GM10248 (cell line): ENCODE results near the gene IQSEC1.

Source experiments
- CTCF ChIA-PET: fragments of 300-600 bp; sonication (Branson Sonifier 250); formaldehyde crosslinking; extraction: SDS; loops from one replicate; lab custom pipeline; 2021; ENCODE audit warnings: antibody characterized with exemption; lab: Yijun Ruan, JAX
- POLR2A ChIA-PET: fragments of 350-650 bp; sonication (Branson Sonifier 250); formaldehyde crosslinking; extraction: SDS; loops from one replicate; lab custom pipeline; 2020; ENCODE audit warnings: antibody characterized with exemption; lab: Yijun Ruan, JAX
- DNase-seq: peaks from one replicate; pipeline ENCODE4 v3.0.0; 2012; ENCODE audit errors: extremely low spot score
- TF ChIP-seq, protein P1 (sequence below): IDR thresholded peaks from 2 replicates; pipeline ENCODE4 v1.5.1; 2012; ENCODE audit warnings: mild to moderate bottlenecking, low read depth; ENCODE audit errors: extremely low read depth, missing control alignments, control extremely low read depth

Gene IQSEC1

GRCh38 chr3:13068269-13069010 lies 4.8 kb downstream of the IQSEC1 start:
- POLR2A ChIA-PET, result interaction anchor here (1.0 kb wide), 1 partner anchor 48 kb away, joined by 3 read pairs; no protein-coding TSS in a partner anchor
- TF ChIP-seq, protein P1, sequence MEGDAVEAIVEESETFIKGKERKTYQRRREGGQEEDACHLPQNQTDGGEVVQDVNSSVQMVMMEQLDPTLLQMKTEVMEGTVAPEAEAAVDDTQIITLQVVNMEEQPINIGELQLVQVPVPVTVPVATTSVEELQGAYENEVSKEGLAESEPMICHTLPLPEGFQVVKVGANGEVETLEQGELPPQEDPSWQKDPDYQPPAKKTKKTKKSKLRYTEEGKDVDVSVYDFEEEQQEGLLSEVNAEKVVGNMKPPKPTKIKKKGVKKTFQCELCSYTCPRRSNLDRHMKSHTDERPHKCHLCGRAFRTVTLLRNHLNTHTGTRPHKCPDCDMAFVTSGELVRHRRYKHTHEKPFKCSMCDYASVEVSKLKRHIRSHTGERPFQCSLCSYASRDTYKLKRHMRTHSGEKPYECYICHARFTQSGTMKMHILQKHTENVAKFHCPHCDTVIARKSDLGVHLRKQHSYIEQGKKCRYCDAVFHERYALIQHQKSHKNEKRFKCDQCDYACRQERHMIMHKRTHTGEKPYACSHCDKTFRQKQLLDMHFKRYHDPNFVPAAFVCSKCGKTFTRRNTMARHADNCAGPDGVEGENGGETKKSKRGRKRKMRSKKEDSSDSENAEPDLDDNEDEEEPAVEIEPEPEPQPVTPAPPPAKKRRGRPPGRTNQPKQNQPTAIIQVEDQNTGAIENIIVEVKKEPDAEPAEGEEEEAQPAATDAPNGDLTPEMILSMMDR, result peak; percentile 12
- DNase-seq, result no peak

GRCh38 chr3:13067778-13068177 lies 5.5 kb downstream of the IQSEC1 start:
- TF ChIP-seq, protein P1, result no peak
- no peak for DNase-seq
- CTCF ChIA-PET, result interaction anchor here (1.5 kb wide), 1 partner anchor 22 kb away, joined by 3 read pairs; no protein-coding TSS in a partner anchor
- POLR2A ChIA-PET, result no interaction called here

More at GRCh38 chr3:13068269-13069010, 4.8 kb downstream of the IQSEC1 start:
- CTCF ChIA-PET, result interaction anchor here (1.5 kb wide), 1 partner anchor 22 kb away, joined by 3 read pairs; no protein-coding TSS in a partner anchor

DNA sequence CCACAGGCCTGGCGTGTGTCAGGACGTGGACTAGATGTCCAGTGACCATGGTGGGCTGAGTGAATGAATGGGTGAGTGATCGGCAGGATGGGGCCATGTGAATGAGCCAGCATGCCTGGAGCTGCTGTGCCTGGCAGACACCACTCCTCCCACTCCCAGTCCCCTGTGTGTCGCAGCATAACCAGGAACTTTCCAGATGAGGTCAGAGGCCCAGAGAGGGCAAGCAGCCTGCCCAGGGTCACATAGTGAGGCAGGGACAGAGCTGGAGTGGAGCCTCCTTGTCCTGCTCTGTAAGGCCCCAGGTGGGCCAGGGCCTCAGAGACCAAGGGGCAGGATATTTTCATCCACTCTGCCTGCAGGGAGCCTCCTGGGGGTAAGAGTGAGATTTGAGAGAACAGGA lies 6.4 kb downstream of the IQSEC1 start:
- no peak for DNase-seq
- CTCF ChIA-PET, result interaction anchor here (3.3 kb wide), 1 partner anchor 26 kb away, joined by 18 read pairs; no protein-coding TSS in a partner anchor
- TF ChIP-seq, protein P1, result no peak
- POLR2A ChIA-PET, result no interaction called here

DNA sequence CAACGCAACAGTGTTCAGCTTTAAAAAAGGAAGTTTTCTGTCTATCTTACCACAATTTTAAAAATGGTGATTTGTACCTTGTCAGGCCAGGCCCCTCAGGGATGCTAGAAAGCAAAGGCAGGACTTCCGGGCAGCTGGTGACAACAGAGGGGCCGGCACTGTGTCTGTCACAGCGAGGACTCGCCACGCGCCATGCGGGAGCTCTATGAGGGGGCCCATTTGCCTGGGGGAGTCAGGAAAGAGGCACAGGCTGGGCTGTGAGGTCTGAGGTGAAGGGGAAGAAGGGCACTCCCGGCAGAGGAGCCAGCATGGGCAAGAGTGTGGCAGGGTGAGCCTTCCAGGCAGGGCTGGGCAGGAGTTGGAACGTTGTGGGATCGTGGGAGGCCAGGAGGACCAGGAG lies 7.0 kb downstream of the IQSEC1 start:
- TF ChIP-seq, protein P1, result no peak
- ChIA-PET POLR2A (no interaction called here), CTCF (interaction anchor here (3.3 kb wide), 1 partner anchor 26 kb away, joined by 18 read pairs; no protein-coding TSS in a partner anchor)

GRCh38 chr3:13065727-13066126 lies 7.5 kb downstream of the IQSEC1 start:
- POLR2A ChIA-PET, result no interaction called here
- no peak for DNase-seq
- CTCF ChIA-PET, result interaction anchor here (3.3 kb wide), 1 partner anchor 27 kb away, joined by 18 read pairs; no protein-coding TSS in a partner anchor

More for the DNA sequence above, 7.0 kb downstream of the IQSEC1 start:
- no peak for DNase-seq

GRCh38 chr3:13064964-13065363 lies 8.3 kb downstream of the IQSEC1 start:
- POLR2A ChIA-PET, result no interaction called here
- DNase-seq, result no peak
- TF ChIP-seq, protein P1, result no peak
- CTCF ChIA-PET, result interaction anchor here (1.0 to 3.3 kb wide), 3 partner anchors 26 to 70 kb away, joined by 3 to 18 read pairs (median 4); no protein-coding TSS in a partner anchor

More at GRCh38 chr3:13065727-13066126, 7.5 kb downstream of the IQSEC1 start:
- TF ChIP-seq, protein P1, result no peak
